ENCODE results near the gene MYADML2. TPM values are rescaled to one million over a fixed set of nuclear protein-coding genes. Genes with fewer than 3 reads are reported as not detected.

The MYADML2 gene
- total and polyA plus RNA-seq, 12 donors, result 0.26 to 8.6 (median 4.9) TPM

DNA sequence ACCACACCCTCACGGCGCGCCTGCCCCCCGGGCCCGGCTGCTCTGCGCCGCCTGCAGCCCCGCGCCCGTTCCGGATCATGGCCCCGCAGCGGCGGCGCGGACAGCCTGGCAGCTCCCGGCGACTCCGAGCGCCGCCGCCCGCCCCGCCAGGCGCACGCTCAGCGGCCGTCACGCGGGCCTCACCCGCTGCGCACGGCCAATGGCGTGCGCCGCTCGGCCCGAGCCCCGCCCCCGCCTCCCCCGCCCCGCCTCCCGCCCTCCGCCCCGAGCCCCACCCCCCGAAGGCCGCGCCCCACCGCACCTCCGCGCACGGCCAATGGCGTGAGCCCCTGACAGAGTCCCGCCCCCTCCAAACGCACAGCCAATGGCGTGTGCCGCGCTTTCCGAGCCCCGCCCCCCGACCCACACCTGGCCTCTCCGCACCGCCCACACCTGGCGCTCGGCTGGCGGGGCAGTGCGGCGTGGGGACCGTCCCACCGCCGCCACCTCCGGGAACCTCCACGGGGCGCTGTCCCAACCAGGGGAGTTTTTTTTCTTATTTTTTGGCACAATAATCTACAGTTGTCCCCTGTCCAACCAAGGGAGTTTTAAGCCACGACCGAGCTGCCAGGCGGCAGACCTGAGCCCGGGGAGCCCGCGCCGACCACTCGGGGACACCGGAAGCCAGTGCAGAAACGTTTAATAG lies 35.6 kb downstream of the MYADML2 start, which contains the start of gene PCYT2:
Gene PCYT2, minus strand, starts transcription at position 123 of the 685 bp plus-strand sequence. Its CDS starts 44 bp downstream, at position 79.
- H3K27ac ChIP-seq, result peak within 1 kb of the TSS in 9 of 10 donors; percentile 52 to 84 (median 70)
- H3K36me3 ChIP-seq, result peaks cover 0 to 66% (median 32%) of the 10 kb centered on the region in 9 donors
- intact Hi-C loops (cut with DNase I), result no loop called here
- WGBS, 2 donors, result 3 to 5% methylated on average over 36 to 84 of the region's 84 CpGs
- peaks cover 10 to 33% (median 23%) of the 10 kb centered on the region in 9 donors for H3K4me1 ChIP-seq
- DNase-seq (peak; percentile 89 to 92), ATAC-seq (peak; percentile 85 to 96 (median 93))
- TF ChIP-seq CTCF (IDR thresholded peaks at IDR 0.05), result no peak
- H3K9me3 ChIP-seq, result no peaks in the 10 kb centered on the region
- no peaks in the 10 kb centered on the region for H3K27me3 ChIP-seq
- H3K4me3 ChIP-seq, result peak within 1 kb of the TSS; percentile 37 to 99 (median 76)

- Histone ChIP-seq H3K4me1 (peaks cover 10 to 27% (median 19%) of the 10 kb centered on the region in 9 donors), H3K27me3 (no peaks in the 10 kb centered on the region), H3K27ac (peak overlapping the region in 9 of 10 donors; percentile 52 to 84 (median 70)), H3K4me3 (peak overlapping the region; percentile 37 to 99 (median 76)), H3K9me3 (no peaks in the 10 kb centered on the region), H3K36me3 (peaks cover 0 to 71% (median 32%) of the 10 kb centered on the region in 9 donors)
- ATAC-seq (peak in 1 of 8 donors; percentile 1), DNase-seq (no peak)
- TF ChIP-seq CTCF (IDR thresholded peaks at IDR 0.05), result no peak
- 1% methylated on average over 34 to 55 of the region's 55 CpGs for WGBS, 2 donors
- intact Hi-C loops (cut with DNase I), result no loop called here
These were observed 36.2 kb downstream of the MYADML2 start for GRCh38 chr17:81910840-81911276.

DNA sequence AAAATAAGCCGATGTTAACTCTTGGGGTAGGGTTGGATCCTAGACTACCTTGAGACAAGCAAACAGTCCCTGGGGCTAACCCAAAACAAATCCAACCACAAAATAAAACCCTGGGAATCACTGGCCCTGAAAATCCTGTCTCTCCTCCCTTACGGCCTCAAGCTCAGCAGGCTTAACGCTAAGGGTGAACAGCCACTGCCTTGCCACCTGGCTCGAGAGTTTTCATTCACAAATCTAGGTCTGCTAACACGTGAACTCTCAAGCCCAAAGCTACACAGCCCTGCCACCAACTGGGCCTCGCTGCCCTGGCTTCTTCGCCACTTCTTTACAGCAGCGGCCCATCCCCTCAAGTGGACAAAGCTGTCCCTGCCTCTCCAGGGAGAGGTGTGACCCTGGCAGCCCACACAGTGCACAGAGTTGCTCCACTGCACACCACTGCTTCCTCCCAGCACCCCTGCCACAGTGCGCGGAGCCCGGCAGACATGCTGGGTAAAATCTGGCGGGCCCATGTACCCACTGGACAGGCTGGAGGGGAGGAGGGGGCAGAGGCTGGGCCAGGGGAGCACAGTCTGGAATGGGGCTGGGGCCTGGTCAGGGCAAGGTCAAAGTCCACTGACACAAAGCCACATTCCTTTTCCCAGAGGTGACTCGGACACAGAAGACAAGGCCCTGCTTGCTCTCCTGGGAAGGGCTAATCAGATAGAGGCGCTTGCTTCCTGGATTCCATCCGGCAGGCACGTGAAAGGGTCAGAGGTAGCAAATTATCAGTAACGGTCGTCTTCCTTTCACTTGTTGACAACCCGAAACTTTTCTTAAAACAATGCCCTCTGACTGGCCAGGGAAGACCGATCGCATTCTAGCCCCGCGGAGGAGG lies 36.8 kb downstream of the MYADML2 start:
- Histone ChIP-seq H3K27me3 (no peaks in the 10 kb centered on the region), H3K27ac (peak overlapping the region in 9 of 10 donors; percentile 52 to 84 (median 70)), H3K36me3 (peaks cover 0 to 65% (median 32%) of the 10 kb centered on the region in 9 donors), H3K4me1 (peaks cover 10 to 22% (median 17%) of the 10 kb centered on the region in 9 donors), H3K4me3 (peak overlapping the region; percentile 37 to 99 (median 76)), H3K9me3 (no peaks in the 10 kb centered on the region)
- WGBS, 2 donors, result 33 to 34% methylated on average over 23 of the region's 23 CpGs
- intact Hi-C loops (cut with DNase I), result loop anchor here in 1 of 10 donors (5.0 kb wide), 1 partner anchor 757 kb away; no protein-coding TSS in a partner anchor
- ATAC-seq (peak in 1 of 8 donors; percentile 13), DNase-seq (no peak)
- no peak for TF ChIP-seq CTCF (IDR thresholded peaks at IDR 0.05)

DNA sequence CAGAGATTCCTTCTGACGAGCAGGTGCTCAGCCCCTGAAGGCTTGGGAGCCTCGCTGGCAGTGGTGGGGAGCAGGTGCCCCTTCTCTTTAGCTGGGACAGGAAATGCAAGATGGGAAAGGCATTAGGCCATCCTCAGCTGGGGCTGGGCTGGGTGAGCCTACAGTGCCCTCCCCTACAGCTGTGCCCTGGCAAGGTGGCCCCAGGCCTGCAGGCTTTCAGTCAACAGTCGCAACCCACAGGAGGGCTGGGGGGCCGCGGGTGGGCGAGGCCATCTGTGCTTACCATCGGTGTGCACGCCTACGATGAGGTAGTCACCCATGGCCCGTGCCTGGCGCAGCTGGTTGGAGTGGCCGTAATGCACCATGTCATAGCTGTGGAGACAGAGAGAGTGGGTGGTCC lies 37.8 kb downstream of the MYADML2 start:
- Histone ChIP-seq H3K4me3 (no peak overlapping the region), H3K4me1 (peaks cover 10 to 22% (median 17%) of the 10 kb centered on the region in 9 donors), H3K36me3 (peaks cover 0 to 62% (median 24%) of the 10 kb centered on the region in 9 donors), H3K27ac (no peak overlapping the region), H3K27me3 (no peaks in the 10 kb centered on the region), H3K9me3 (no peaks in the 10 kb centered on the region)
- intact Hi-C loops (cut with DNase I), result loop anchor here in 1 of 10 donors (5.0 kb wide), 1 partner anchor 758 kb away; no protein-coding TSS in a partner anchor
- WGBS, 2 donors, result 94 to 96% methylated on average over 12 of the region's 12 CpGs
- TF ChIP-seq CTCF (IDR thresholded peaks at IDR 0.05), result no peak
- ATAC-seq, result no peak
- DNase-seq, result no peak

Data from heart right ventricle (tissue), 16 donors.